B cell (primary cell): Measurements from ENCODE around the gene DOCK4.

Experiments
- CTCF ChIP-seq: fragments of 200-600 bp; IDR thresholded peaks from one replicate; pipeline ENCODE4 v1.8.0; 2022; ENCODE audit warnings: antibody characterized with exemption, mild to moderate bottlenecking
- EZH2 ChIP-seq: IDR thresholded peaks from 2 replicates; pipeline ENCODE4 v1.6.1; 2012; ENCODE audit warnings: borderline replicate concordance, low read depth, mild to moderate bottlenecking, moderate library complexity, low read length; ENCODE audit not compliant: insufficient read depth, poor library complexity, severe bottlenecking

GRCh38 chr7:111953611-111954010 lies 252.6 kb downstream of the DOCK4 start:
- no peak for TF ChIP-seq EZH2
- TF ChIP-seq CTCF = no peak
